GM12872 (cell line): ENCODE results near the gene MLF2.

Experiments
- CTCF ChIP-seq: IDR thresholded peaks from 3 replicates; pipeline ENCODE4 v1.5.1; 2011; ENCODE audit warnings: low read depth, mild to moderate bottlenecking, low read length, moderate library complexity; ENCODE audit not compliant: insufficient read depth

MLF2 gene

GRCh38 chr12:6775185-6776174 is 22.5 kb upstream of the MLF2 start:
- no peak for TF ChIP-seq CTCF

- TF ChIP-seq CTCF: no peak
These were observed 21.6 kb upstream of the MLF2 start for GRCh38 chr12:6774499-6775062.

GRCh38 chr12:6773590-6774351 is 20.8 kb upstream of the MLF2 start:
- TF ChIP-seq CTCF: no peak

- no peak for TF ChIP-seq CTCF
These were observed 20.0 kb upstream of the MLF2 start for GRCh38 chr12:6772726-6773589.

GRCh38 chr12:6772331-6772695 is 19.4 kb upstream of the MLF2 start, which contains the start of gene LAG3:
TSS of gene LAG3 (plus strand) at chr12:6772520. CDS start at chr12:6772853, 333 bp downstream.
- no peak for TF ChIP-seq CTCF

GRCh38 chr12:6771509-6772330 is 18.8 kb upstream of the MLF2 start:
- no peak for TF ChIP-seq CTCF
